Chondrocyte (in vitro differentiated cells): ENCODE data around the gene RGS1. TPM values are rescaled to one million over a fixed set of nuclear protein-coding genes. Genes with fewer than 3 reads are reported as not detected.

Experiments used
- DNase-seq: peaks from one replicate; pipeline ENCODE4 v3.0.0; 2021; ENCODE audit warnings: mixed read lengths, low spot score
- H3K27ac Mint-ChIP-seq: one replicate; pipeline ENCODE4 v1.8.0; 2021; ENCODE audit warnings: mild to moderate bottlenecking, moderate library complexity, mixed read lengths; ENCODE audit not compliant: unreplicated experiment
- H3K27me3 Mint-ChIP-seq: 2 replicates; pipeline ENCODE4 v1.8.0; 2021; ENCODE audit warnings: low read depth, mixed read lengths
- H3K36me3 Mint-ChIP-seq: 2 replicates; pipeline ENCODE4 v1.8.0; 2021; ENCODE audit warnings: low read depth, mixed read lengths
- H3K4me1 Mint-ChIP-seq: 2 replicates; pipeline ENCODE4 v1.8.0; 2021; ENCODE audit warnings: low read depth, mild to moderate bottlenecking, mixed read lengths
- H3K4me3 Mint-ChIP-seq: one replicate; pipeline ENCODE4 v1.8.0; 2021; ENCODE audit warnings: mild to moderate bottlenecking, moderate library complexity, mixed read lengths; ENCODE audit not compliant: unreplicated experiment
- H3K9me3 Mint-ChIP-seq: 2 replicates; pipeline ENCODE4 v1.8.0; 2021; ENCODE audit warnings: low read depth, mixed read lengths
- CTCF ChIP-seq: fragments of 200-600 bp; sonication (generic); IDR thresholded peaks from 2 replicates; pipeline ENCODE4 v1.5.0; 2021; ENCODE audit warnings: antibody characterized with exemption, mild to moderate bottlenecking, moderate library complexity
- total RNA-seq: library from RNA; stranded (reverse); gene quantifications from 3 replicates; pipeline ENCODE4 v1.2.1, GENCODE V29; 2021

RGS1 gene
- total RNA-seq, 1 donor from 2014 or later: not detected

- H3K4me1 Mint-ChIP-seq: peaks cover 6% of the 10 kb centered on the region
- no peak for DNase-seq
- H3K36me3 Mint-ChIP-seq: no peaks in the 10 kb centered on the region
- H3K4me3 Mint-ChIP-seq: no peak overlapping the region
- no peaks in the 10 kb centered on the region for H3K9me3 Mint-ChIP-seq
- TF ChIP-seq CTCF: no peak
- H3K27me3 Mint-ChIP-seq: peaks cover 4% of the 10 kb centered on the region
- no peak overlapping the region for H3K27ac Mint-ChIP-seq
Observed at GRCh38 chr1:192592981-192593708, 17.6 kb downstream of the RGS1 start.

GRCh38 chr1:192595299-192595698, 19.7 kb downstream of the RGS1 start:
- peaks cover 6% of the 10 kb centered on the region for H3K4me1 Mint-ChIP-seq
- H3K9me3 Mint-ChIP-seq: no peaks in the 10 kb centered on the region
- no peak for DNase-seq
- H3K36me3 Mint-ChIP-seq: no peaks in the 10 kb centered on the region
- no peak overlapping the region for H3K4me3 Mint-ChIP-seq
- H3K27ac Mint-ChIP-seq: no peak overlapping the region
- no peak for TF ChIP-seq CTCF
- peaks cover 2% of the 10 kb centered on the region for H3K27me3 Mint-ChIP-seq

GRCh38 chr1:192598589-192598988, 23.0 kb downstream of the RGS1 start:
- H3K4me3 Mint-ChIP-seq: no peak overlapping the region
- H3K27me3 Mint-ChIP-seq: no peaks in the 10 kb centered on the region
- H3K9me3 Mint-ChIP-seq: no peaks in the 10 kb centered on the region
- no peak overlapping the region for H3K27ac Mint-ChIP-seq
- no peaks in the 10 kb centered on the region for H3K36me3 Mint-ChIP-seq
- TF ChIP-seq CTCF: no peak
- DNase-seq: no peak
- peaks cover 14% of the 10 kb centered on the region for H3K4me1 Mint-ChIP-seq

GRCh38 chr1:192600275-192600674, 24.7 kb downstream of the RGS1 start:
- DNase-seq: no peak
- Mint-ChIP-seq H3K36me3 (no peaks in the 10 kb centered on the region), H3K4me3 (no peak overlapping the region), H3K4me1 (peaks cover 18% of the 10 kb centered on the region), H3K9me3 (no peaks in the 10 kb centered on the region), H3K27me3 (no peaks in the 10 kb centered on the region), H3K27ac (no peak overlapping the region)
- no peak for TF ChIP-seq CTCF

- Mint-ChIP-seq H3K9me3 (no peaks in the 10 kb centered on the region), H3K27ac (no peak overlapping the region), H3K36me3 (no peaks in the 10 kb centered on the region), H3K27me3 (no peaks in the 10 kb centered on the region), H3K4me3 (no peak overlapping the region), H3K4me1 (peaks cover 12% of the 10 kb centered on the region)
- no peak for DNase-seq
- no peak for TF ChIP-seq CTCF
Observed at GRCh38 chr1:192601143-192601542, 25.6 kb downstream of the RGS1 start.
